Measurements from ENCODE around the gene CLBA1.

Gene CLBA1

GRCh38 chr14:104980611-104981531 lies 4.7 kb upstream of the CLBA1 start:
- no peak for DNase-seq (ENCODE audit: low read depth)

- no peak for DNase-seq (ENCODE audit: low read depth)
Observed at GRCh38 chr14:104981699-104982541, 3.7 kb upstream of the CLBA1 start.

GRCh38 chr14:104982548-104983230 lies 2.9 kb upstream of the CLBA1 start:
- no peak for DNase-seq (ENCODE audit: low read depth)

GRCh38 chr14:104983231-104983721 lies 2.3 kb upstream of the CLBA1 start:
- DNase-seq (ENCODE audit: low read depth) = no peak

GRCh38 chr14:104984056-104984894 lies 1.3 kb upstream of the CLBA1 start:
- no peak for DNase-seq (ENCODE audit: low read depth)

- no peak for DNase-seq (ENCODE audit: low read depth)
Observed at GRCh38 chr14:104986487-104987164, 1.0 kb downstream of the CLBA1 start.

- DNase-seq (ENCODE audit: low read depth) = no peak
Observed at GRCh38 chr14:104989236-104989950, 3.8 kb downstream of the CLBA1 start.

GRCh38 chr14:104989951-104990303 lies 4.3 kb downstream of the CLBA1 start:
- DNase-seq (ENCODE audit: low read depth) = no peak

GRCh38 chr14:104991896-104992230 lies 6.3 kb downstream of the CLBA1 start:
- no peak for DNase-seq (ENCODE audit: low read depth)

- no peak for DNase-seq (ENCODE audit: low read depth)
Observed at GRCh38 chr14:104992501-104992900, 6.9 kb downstream of the CLBA1 start.

- no peak for DNase-seq (ENCODE audit: low read depth)
Observed at GRCh38 chr14:104993306-104993705, 7.7 kb downstream of the CLBA1 start.

GRCh38 chr14:104993808-104994591 lies 8.4 kb downstream of the CLBA1 start:
- DNase-seq (ENCODE audit: low read depth) = no peak

- no peak for DNase-seq (ENCODE audit: low read depth)
Observed at GRCh38 chr14:104994978-104995377, 9.4 kb downstream of the CLBA1 start.

GRCh38 chr14:104996032-104996431 lies 10.4 kb downstream of the CLBA1 start:
- no peak for DNase-seq (ENCODE audit: low read depth)

- DNase-seq (ENCODE audit: low read depth) = no peak
Observed at GRCh38 chr14:104996483-104996882, 10.9 kb downstream of the CLBA1 start.

- DNase-seq (ENCODE audit: low read depth) = no peak
Observed at GRCh38 chr14:104998801-104999200, 13.2 kb downstream of the CLBA1 start.

GRCh38 chr14:104999361-104999760 lies 13.8 kb downstream of the CLBA1 start:
- no peak for DNase-seq (ENCODE audit: low read depth)

- DNase-seq (ENCODE audit: low read depth) = no peak
Observed at GRCh38 chr14:105005329-105005928, 19.8 kb downstream of the CLBA1 start.

All from non-pigmented ciliary epithelial cell (primary cell).